ENCODE data around the gene LRRN2. TPM values are rescaled to one million over a fixed set of nuclear protein-coding genes. Genes with fewer than 3 reads are reported as not detected.

Gene LRRN2
- total and polyA plus RNA-seq, 2 experiments from 2014 or later: 0.74 to 2.6 TPM

GRCh38 chr1:204705493-204705811, 19.9 kb upstream of the LRRN2 start (continued):
- no peak for TF ChIP-seq ZNF114 (CRISPR knock-in tag; IDR thresholded peaks at IDR 0.05)

GRCh38 chr1:204704794-204705492, 19.4 kb upstream of the LRRN2 start:
- Mint-ChIP-seq H3K27me3 (ENCODE audit: insufficient read depth, low read depth, poor library complexity) (peaks cover 42% of the 10 kb centered on the region), H3K36me3 (ENCODE audit: low read depth) (no peaks in the 10 kb centered on the region), H3K9me3 (no peaks in the 10 kb centered on the region; the same call in 2 of the 3 replicates), H3K27ac (no peak overlapping the region), H3K4me3 (no peak overlapping the region), H3K4me1 (peaks cover 45% of the 10 kb centered on the region)
- no peaks in the 10 kb centered on the region for H3K36me3 ChIP-seq (ENCODE audit: insufficient read depth)
- no peak overlapping the region for H3K4me3 ChIP-seq
- DNase-seq (ENCODE audit: low spot score): no peak
- H4K20me1 ChIP-seq (replicated peaks; ENCODE audit: insufficient read depth): no peaks in the 10 kb centered on the region
- H3K4me2 ChIP-seq: no peak overlapping the region
- H3K27me3 ChIP-seq (ENCODE audit: insufficient read depth): peaks cover 51% of the 10 kb centered on the region
- H3K79me2 ChIP-seq (replicated peaks; ENCODE audit: insufficient read depth): no peaks in the 10 kb centered on the region
- H3F3A ChIP-seq (replicated peaks; ENCODE audit: low read depth): 0 out of 2 replicates have a peak, but pooled peaks cover 12% of the 10 kb centered on the region
- H3K9me2 ChIP-seq (ENCODE audit: insufficient read depth): 0 out of 2 replicates have a peak, but pooled peaks cover 3% of the 10 kb centered on the region
- H3K4me1 ChIP-seq (ENCODE audit: insufficient read depth): peaks cover 42% of the 10 kb centered on the region
- no peak overlapping the region for H3K27ac ChIP-seq (ENCODE audit: low read depth)
- TF ChIP-seq ZNF462 (CRISPR knock-in tag; IDR thresholded peaks at IDR 0.05) (no peak), ZNF331 (CRISPR knock-in tag; IDR thresholded peaks at IDR 0.05; ENCODE audit: low read depth) (no peak), ETS1 (IDR thresholded peaks at IDR 0.05) (no peak), CTCF (conservative IDR thresholded peaks at IDR 0.05; ENCODE audit: low read depth in 2 of 2) (no peak), EZH2phosphoT487 (IDR thresholded peaks at IDR 0.05; ENCODE audit: unreplicated experiment) (no peak), NANOG (IDR thresholded peaks at IDR 0.05; ENCODE audit: borderline replicate concordance) (no peak), ZNF114 (CRISPR knock-in tag; IDR thresholded peaks at IDR 0.05) (no peak), REST (IDR thresholded peaks at IDR 0.05; ENCODE audit: unreplicated experiment) (no peak), POLR2AphosphoS5 (IDR thresholded peaks at IDR 0.05; ENCODE audit: low read depth) (no peak), STAT1 (IDR thresholded peaks at IDR 0.05; ENCODE audit: unreplicated experiment) (no peak), JUNB (IDR thresholded peaks at IDR 0.05; ENCODE audit: unreplicated experiment) (no peak)
- H2AFZ ChIP-seq: no peak overlapping the region
- ATAC-seq: no peak

All from GM23338 (cell line).